K562 (cell line): ENCODE data around the gene STMN3. TPM values are rescaled to one million over a fixed set of nuclear protein-coding genes. Genes with fewer than 3 reads are reported as not detected.

Experiments used
- ARHGAP35 ChIP-seq: fragments of 450-650 bp; IDR thresholded peaks from 2 replicates; pipeline ENCODE4 v1.6.1; 2018; ENCODE audit not compliant: partially characterized antibody
- CBX5 ChIP-seq: IDR thresholded peaks from 2 replicates; pipeline ENCODE4 v1.6.1; 2014; ENCODE audit warnings: low read depth, borderline replicate concordance
- PHF20 ChIP-seq: fragments of 450-650 bp; IDR thresholded peaks from 2 replicates; pipeline ENCODE4 v1.6.1; 2018; ENCODE audit not compliant: partially characterized antibody
- RBBP5 ChIP-seq: fragments of 200-600 bp; sonication (generic); IDR thresholded peaks from 2 replicates; pipeline ENCODE4 v1.6.1; 2012; ENCODE audit warnings: borderline replicate concordance, mild to moderate bottlenecking, low read length, control low read depth, inconsistent platforms; ENCODE audit not compliant: insufficient read depth, poor library complexity, severe bottlenecking
- RCOR1 ChIP-seq, 2 experiments: IDR thresholded peaks; 2 replicates each; pipeline ENCODE4 v1.6.1; 2012; ENCODE audit warnings: low read depth in 2 of 2, low read length in 2 of 2, borderline replicate concordance in 1 of 2, improper control_type of control experiment in 1 of 2
- ZNF224 ChIP-seq: sonication (generic); formaldehyde crosslinking; IDR thresholded peaks from 2 replicates; pipeline ENCODE4 v1.8.0; 2022; ENCODE audit warnings: mild to moderate bottlenecking, missing genetic modification reagents
- ZNF764 ChIP-seq: fragments of 250-450 bp; sonication (Bioruptor Pico); IDR thresholded peaks from 2 replicates; pipeline ENCODE4 v1.4.0; 2020; ENCODE audit warnings: low read depth, mild to moderate bottlenecking, moderate library complexity
- polyA plus RNA-seq, 8 experiments: library from polyadenylated mRNA; depleted of rRNA in 4 of 8; stranded (reverse) in 5 of 8; unstranded in 3 of 8; fragments of >200 nt; fragmentation: Nextera tagmentation in 2 of 8; fragmentation: Illumina TruSeq in 1 of 8; extraction: Ambion mirVana in 2 of 8; extraction: Trizol in 1 of 8; gene quantifications; 2 replicates each; pipeline versions ENCODE4 v1.2.1 to v1.2.3, GENCODE V29; 2011 to 2014; ENCODE audit warnings: inconsistent platforms in 1 of 8, missing spikeins in 1 of 8
- total RNA-seq, 7 experiments: library from RNA; depleted of rRNA in 6 of 7; stranded (reverse); fragments of >200 nt in 6 of 7; fragmentation: Illumina TruSeq in 2 of 7; extraction: Trizol in 2 of 7; gene quantifications; 2 replicates each; pipeline versions ENCODE4 v1.2.1 to v1.2.3, GENCODE V29; 2011 to 2021; ENCODE audit warnings: low replicate concordance in 1 of 7
- TF ChIP-seq, protein P1 (sequence below): fragments of 250-450 bp; sonication (Bioruptor Pico); IDR thresholded peaks from 2 replicates; pipeline ENCODE4 v1.4.0; 2020; ENCODE audit warnings: borderline replicate concordance
- TF ChIP-seq, protein P2 (sequence below): fragments of 450-650 bp; IDR thresholded peaks from 2 replicates; pipeline ENCODE4 v1.6.1; 2016; ENCODE audit warnings: antibody characterized with exemption
- TF ChIP-seq, protein P3 (sequence below): fragments of 250-450 bp; sonication (Bioruptor Pico); IDR thresholded peaks from 2 replicates; pipeline ENCODE4 v1.4.0; 2020; ENCODE audit warnings: mild to moderate bottlenecking
- TF ChIP-seq, protein P4 (sequence below): sonication (generic); formaldehyde crosslinking; IDR thresholded peaks from 2 replicates; pipeline ENCODE4 v1.9.0; 2022; ENCODE audit warnings: mild to moderate bottlenecking, missing genetic modification reagents
- TF ChIP-seq, protein P5 (sequence below): sonication (generic); formaldehyde crosslinking; IDR thresholded peaks from 2 replicates; pipeline ENCODE4 v1.8.1; 2022; ENCODE audit warnings: missing genetic modification reagents
- TF ChIP-seq, protein P6 (sequence below): sonication (generic); formaldehyde crosslinking; IDR thresholded peaks from 2 replicates; pipeline ENCODE4 v1.8.0; 2022; ENCODE audit warnings: missing genetic modification reagents, mild to moderate bottlenecking, borderline replicate concordance
- TF ChIP-seq, protein P7 (sequence below): fragments of 450-650 bp; formaldehyde crosslinking; conservative IDR thresholded peaks from 2 replicates; pipeline ENCODE4 v1.4.0; 2022; ENCODE audit warnings: mild to moderate bottlenecking, missing genetic modification characterization

Gene STMN3
- total and polyA plus RNA-seq, 9 of the 15 experiments (the other 6 are each of a cell fraction or from before 2014, with no cell fraction given): 0.70 to 65.6 (median 29.4) TPM

DNA sequence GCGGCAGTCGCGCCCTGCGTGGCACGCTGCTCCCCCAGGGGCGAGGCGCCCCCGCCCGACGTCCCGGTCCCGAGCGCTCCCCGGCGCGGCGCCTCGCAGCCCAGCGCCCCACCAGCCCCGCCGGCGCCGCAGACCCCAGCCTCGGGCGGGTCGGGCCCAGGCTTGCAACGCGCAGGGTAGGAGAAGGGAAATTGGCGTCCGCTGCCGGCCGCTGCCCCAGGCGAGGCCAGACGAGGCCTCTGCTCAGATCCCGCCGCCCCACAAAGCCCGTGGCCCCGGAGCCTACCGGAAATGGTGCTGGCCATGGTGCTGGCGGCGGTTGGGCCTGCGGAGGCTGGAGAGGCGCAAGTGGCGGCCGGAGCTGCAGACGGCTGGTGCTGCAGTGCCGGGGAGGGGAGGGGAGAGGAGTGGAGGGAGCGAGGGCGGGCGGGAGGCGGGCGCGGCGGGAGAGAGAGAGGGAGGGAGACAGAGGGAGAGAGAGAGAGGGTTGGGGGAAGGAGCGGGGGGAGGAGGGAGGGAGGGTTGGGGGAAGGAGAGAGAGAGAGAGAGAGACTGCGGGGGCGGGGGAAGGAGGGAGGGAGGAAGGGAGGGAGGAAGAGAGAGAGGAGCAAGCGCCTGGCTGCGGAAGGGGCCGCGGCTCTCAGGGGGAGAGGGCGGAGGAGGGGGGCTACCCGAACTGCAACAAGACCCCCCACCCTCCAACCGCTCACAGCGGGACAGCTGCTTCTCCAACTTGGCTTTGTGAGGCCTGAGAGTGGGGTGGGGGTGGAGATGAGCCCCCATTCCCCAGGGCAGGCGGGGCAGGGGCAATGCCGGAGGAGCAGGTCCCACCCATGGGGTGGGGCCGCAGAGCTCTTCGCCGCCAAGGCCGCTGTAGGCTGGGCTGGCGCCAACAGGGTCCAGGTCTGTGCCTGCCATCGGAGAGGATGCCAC, at the start of gene STMN3 (continued):
- TF ChIP-seq, protein P1, sequence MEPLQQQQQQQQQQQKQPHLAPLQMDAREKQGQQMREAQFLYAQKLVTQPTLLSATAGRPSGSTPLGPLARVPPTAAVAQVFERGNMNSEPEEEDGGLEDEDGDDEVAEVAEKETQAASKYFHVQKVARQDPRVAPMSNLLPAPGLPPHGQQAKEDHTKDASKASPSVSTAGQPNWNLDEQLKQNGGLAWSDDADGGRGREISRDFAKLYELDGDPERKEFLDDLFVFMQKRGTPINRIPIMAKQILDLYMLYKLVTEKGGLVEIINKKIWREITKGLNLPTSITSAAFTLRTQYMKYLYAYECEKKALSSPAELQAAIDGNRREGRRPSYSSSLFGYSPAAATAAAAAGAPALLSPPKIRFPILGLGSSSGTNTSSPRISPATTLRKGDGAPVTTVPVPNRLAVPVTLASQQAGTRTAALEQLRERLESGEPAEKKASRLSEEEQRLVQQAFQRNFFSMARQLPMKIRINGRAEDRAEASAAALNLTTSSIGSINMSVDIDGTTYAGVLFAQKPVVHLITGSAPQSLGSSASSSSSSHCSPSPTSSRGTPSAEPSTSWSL (CRISPR knock-in tag): 0 out of 2 replicates have a peak, but pooled peaks have one; percentile 33
- TF ChIP-seq PHF20 (no peak), ZNF764 (CRISPR knock-in tag) (no peak), ZNF224 (CRISPR knock-in tag) (0 out of 2 replicates have a peak, but pooled peaks have one; percentile 44), ARHGAP35 (no peak), RBBP5 (peak; percentile 6), RCOR1 (IDR thresholded peaks at IDR 0.05; ENCODE audit: borderline replicate concordance in 1 of 2, low read depth in 2 of 2, low read length in 2 of 2) (peak in 1 of 2 experiments; percentile 83; a peak in 2 of 4 replicates), CBX5 (0 out of 2 replicates have a peak, but pooled peaks have one; percentile 38)
- TF ChIP-seq, protein P2, sequence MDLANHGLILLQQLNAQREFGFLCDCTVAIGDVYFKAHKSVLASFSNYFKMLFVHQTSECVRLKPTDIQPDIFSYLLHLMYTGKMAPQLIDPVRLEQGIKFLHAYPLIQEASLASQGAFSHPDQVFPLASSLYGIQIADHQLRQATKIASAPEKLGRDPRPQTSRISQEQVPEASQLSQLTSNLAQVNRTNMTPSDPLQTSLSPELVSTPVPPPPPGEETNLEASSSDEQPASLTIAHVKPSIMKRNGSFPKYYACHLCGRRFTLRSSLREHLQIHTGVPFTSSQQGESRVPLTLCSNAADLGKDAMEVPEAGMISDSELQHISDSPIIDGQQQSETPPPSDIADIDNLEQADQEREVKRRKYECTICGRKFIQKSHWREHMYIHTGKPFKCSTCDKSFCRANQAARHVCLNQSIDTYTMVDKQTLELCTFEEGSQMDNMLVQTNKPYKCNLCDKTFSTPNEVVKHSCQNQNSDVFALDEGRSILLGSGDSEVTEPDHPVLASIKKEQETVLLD: peak; percentile 33; the same call in 1 of the 2 replicates
- TF ChIP-seq, protein P3, sequence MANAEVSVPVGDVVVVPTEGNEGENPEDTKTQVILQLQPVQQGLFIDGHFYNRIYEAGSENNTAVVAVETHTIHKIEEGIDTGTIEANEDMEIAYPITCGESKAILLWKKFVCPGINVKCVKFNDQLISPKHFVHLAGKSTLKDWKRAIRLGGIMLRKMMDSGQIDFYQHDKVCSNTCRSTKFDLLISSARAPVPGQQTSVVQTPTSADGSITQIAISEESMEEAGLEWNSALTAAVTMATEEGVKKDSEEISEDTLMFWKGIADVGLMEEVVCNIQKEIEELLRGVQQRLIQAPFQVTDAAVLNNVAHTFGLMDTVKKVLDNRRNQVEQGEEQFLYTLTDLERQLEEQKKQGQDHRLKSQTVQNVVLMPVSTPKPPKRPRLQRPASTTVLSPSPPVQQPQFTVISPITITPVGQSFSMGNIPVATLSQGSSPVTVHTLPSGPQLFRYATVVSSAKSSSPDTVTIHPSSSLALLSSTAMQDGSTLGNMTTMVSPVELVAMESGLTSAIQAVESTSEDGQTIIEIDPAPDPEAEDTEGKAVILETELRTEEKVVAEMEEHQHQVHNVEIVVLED (CRISPR knock-in tag): no peak
- TF ChIP-seq, protein P4, sequence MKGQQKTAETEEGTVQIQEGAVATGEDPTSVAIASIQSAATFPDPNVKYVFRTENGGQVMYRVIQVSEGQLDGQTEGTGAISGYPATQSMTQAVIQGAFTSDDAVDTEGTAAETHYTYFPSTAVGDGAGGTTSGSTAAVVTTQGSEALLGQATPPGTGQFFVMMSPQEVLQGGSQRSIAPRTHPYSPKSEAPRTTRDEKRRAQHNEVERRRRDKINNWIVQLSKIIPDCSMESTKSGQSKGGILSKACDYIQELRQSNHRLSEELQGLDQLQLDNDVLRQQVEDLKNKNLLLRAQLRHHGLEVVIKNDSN (CRISPR knock-in tag): no peak
- TF ChIP-seq, protein P5, sequence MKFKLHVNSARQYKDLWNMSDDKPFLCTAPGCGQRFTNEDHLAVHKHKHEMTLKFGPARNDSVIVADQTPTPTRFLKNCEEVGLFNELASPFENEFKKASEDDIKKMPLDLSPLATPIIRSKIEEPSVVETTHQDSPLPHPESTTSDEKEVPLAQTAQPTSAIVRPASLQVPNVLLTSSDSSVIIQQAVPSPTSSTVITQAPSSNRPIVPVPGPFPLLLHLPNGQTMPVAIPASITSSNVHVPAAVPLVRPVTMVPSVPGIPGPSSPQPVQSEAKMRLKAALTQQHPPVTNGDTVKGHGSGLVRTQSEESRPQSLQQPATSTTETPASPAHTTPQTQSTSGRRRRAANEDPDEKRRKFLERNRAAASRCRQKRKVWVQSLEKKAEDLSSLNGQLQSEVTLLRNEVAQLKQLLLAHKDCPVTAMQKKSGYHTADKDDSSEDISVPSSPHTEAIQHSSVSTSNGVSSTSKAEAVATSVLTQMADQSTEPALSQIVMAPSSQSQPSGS (CRISPR knock-in tag): no peak
- TF ChIP-seq, protein P6, sequence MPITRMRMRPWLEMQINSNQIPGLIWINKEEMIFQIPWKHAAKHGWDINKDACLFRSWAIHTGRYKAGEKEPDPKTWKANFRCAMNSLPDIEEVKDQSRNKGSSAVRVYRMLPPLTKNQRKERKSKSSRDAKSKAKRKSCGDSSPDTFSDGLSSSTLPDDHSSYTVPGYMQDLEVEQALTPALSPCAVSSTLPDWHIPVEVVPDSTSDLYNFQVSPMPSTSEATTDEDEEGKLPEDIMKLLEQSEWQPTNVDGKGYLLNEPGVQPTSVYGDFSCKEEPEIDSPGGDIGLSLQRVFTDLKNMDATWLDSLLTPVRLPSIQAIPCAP (CRISPR knock-in tag): no peak
- TF ChIP-seq, protein P7, sequence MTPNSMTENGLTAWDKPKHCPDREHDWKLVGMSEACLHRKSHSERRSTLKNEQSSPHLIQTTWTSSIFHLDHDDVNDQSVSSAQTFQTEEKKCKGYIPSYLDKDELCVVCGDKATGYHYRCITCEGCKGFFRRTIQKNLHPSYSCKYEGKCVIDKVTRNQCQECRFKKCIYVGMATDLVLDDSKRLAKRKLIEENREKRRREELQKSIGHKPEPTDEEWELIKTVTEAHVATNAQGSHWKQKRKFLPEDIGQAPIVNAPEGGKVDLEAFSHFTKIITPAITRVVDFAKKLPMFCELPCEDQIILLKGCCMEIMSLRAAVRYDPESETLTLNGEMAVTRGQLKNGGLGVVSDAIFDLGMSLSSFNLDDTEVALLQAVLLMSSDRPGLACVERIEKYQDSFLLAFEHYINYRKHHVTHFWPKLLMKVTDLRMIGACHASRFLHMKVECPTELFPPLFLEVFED (CRISPR knock-in tag): 0 out of 2 replicates have a peak, but pooled peaks have one; percentile 26
